ENCODE measurements around the gene PPP2R2C. TPM values are rescaled to one million over a fixed set of nuclear protein-coding genes. Genes with fewer than 3 reads are reported as not detected.

PPP2R2C gene
- total RNA-seq, 1 experiment from 2014 or later, result 0.03 TPM

- no peak for DNase-seq (ENCODE audit: low spot score)
Measured at GRCh38 chr4:6449746-6450369, 22.6 kb downstream of the PPP2R2C start.

GRCh38 chr4:6449335-6449734 lies 23.1 kb downstream of the PPP2R2C start:
- no peak for DNase-seq (ENCODE audit: low spot score)

GRCh38 chr4:6448476-6449170 lies 23.8 kb downstream of the PPP2R2C start:
- DNase-seq (ENCODE audit: low spot score), result no peak

- DNase-seq (ENCODE audit: low spot score), result no peak
Measured at GRCh38 chr4:6447672-6448171, 24.7 kb downstream of the PPP2R2C start.

GRCh38 chr4:6446538-6447451 lies 25.6 kb downstream of the PPP2R2C start:
- DNase-seq (ENCODE audit: low spot score), result no peak

GRCh38 chr4:6446130-6446482 lies 26.3 kb downstream of the PPP2R2C start:
- DNase-seq (ENCODE audit: low spot score), result no peak

- DNase-seq (ENCODE audit: low spot score), result no peak
Measured at GRCh38 chr4:6445403-6446129, 26.8 kb downstream of the PPP2R2C start.

GRCh38 chr4:6444582-6444981 lies 27.8 kb downstream of the PPP2R2C start:
- no peak for DNase-seq (ENCODE audit: low spot score)

- no peak for DNase-seq (ENCODE audit: low spot score)
Measured at GRCh38 chr4:6443035-6444023, 29.1 kb downstream of the PPP2R2C start.

GRCh38 chr4:6442555-6442954 lies 29.9 kb downstream of the PPP2R2C start:
- DNase-seq (ENCODE audit: low spot score), result no peak

GRCh38 chr4:6441758-6442157 lies 30.7 kb downstream of the PPP2R2C start:
- no peak for DNase-seq (ENCODE audit: low spot score)

- no peak for DNase-seq (ENCODE audit: low spot score)
Measured at GRCh38 chr4:6441202-6441582, 31.2 kb downstream of the PPP2R2C start.

- no peak for DNase-seq (ENCODE audit: low spot score)
Measured at GRCh38 chr4:6440506-6441201, 31.8 kb downstream of the PPP2R2C start.

- no peak for DNase-seq (ENCODE audit: low spot score)
Measured at GRCh38 chr4:6439120-6439762, 33.2 kb downstream of the PPP2R2C start.

GRCh38 chr4:6437826-6438238 lies 34.6 kb downstream of the PPP2R2C start:
- DNase-seq (ENCODE audit: low spot score), result no peak

GRCh38 chr4:6435010-6435409 lies 37.4 kb downstream of the PPP2R2C start:
- DNase-seq (ENCODE audit: low spot score), result no peak

- no peak for DNase-seq (ENCODE audit: low spot score)
Measured at GRCh38 chr4:6430927-6431326, 41.5 kb downstream of the PPP2R2C start.

- no peak for DNase-seq (ENCODE audit: low spot score)
Measured at GRCh38 chr4:6427439-6428090, 44.8 kb downstream of the PPP2R2C start.
